HG03342 (cell line): ENCODE measurements around the gene MED23.
"Not testable (repeated sequence)": the region's sequence is repeated elsewhere in the genome, so short reads cannot be mapped to it uniquely, and the experiment has no call there.

Source experiments
- ATAC-seq: cut with Tn5 transposase; IDR thresholded peaks from one replicate; pipeline ENCODE4 v1.9.1; 2021; ENCODE audit warnings: mild to moderate bottlenecking, moderate library complexity; ENCODE audit not compliant: unreplicated experiment

The MED23 gene

GRCh38 chr6:131581523-131581922 lies 46.5 kb downstream of the MED23 start:
- no peak for ATAC-seq

GRCh38 chr6:131575834-131576478 lies 52.1 kb downstream of the MED23 start:
- no peak for ATAC-seq

GRCh38 chr6:131574686-131575085 lies 53.4 kb downstream of the MED23 start:
- no peak for ATAC-seq

- ATAC-seq = no peak
Observed at GRCh38 chr6:131574133-131574532, 53.9 kb downstream of the MED23 start.

GRCh38 chr6:131572686-131573415 lies 55.2 kb downstream of the MED23 start, which contains the start of gene ARG1:
TSS of gene ARG1 (plus strand) at chr6:131573226. CDS start at chr6:131573283, 57 bp downstream.
- no peak for ATAC-seq

GRCh38 chr6:131568726-131569125 lies 59.3 kb downstream of the MED23 start:
- no peak for ATAC-seq

GRCh38 chr6:131565056-131565455 lies 63.0 kb downstream of the MED23 start:
- ATAC-seq = no peak

- ATAC-seq = no peak
Observed at GRCh38 chr6:131561925-131562707, 65.9 kb downstream of the MED23 start.

GRCh38 chr6:131558922-131559321 lies 69.1 kb downstream of the MED23 start:
- no peak for ATAC-seq

GRCh38 chr6:131555992-131556391 lies 72.0 kb downstream of the MED23 start:
- no peak for ATAC-seq

GRCh38 chr6:131552572-131552971 lies 75.5 kb downstream of the MED23 start:
- no peak for ATAC-seq

GRCh38 chr6:131551902-131552301 lies 76.1 kb downstream of the MED23 start:
- ATAC-seq = no peak

GRCh38 chr6:131549811-131550210 lies 78.2 kb downstream of the MED23 start:
- ATAC-seq = no peak

- no peak for ATAC-seq
Observed at GRCh38 chr6:131548441-131548840, 79.6 kb downstream of the MED23 start.

GRCh38 chr6:131547488-131547887 lies 80.6 kb downstream of the MED23 start:
- ATAC-seq = no peak

- no peak for ATAC-seq
Observed at GRCh38 chr6:131545317-131545716, 82.7 kb downstream of the MED23 start.

- not testable (repeated sequence) for ATAC-seq
Observed at GRCh38 chr6:131538615-131539014, 89.4 kb downstream of the MED23 start.

- no peak for ATAC-seq
Observed at GRCh38 chr6:131532580-131533039, 95.4 kb downstream of the MED23 start.

GRCh38 chr6:131531681-131532080 lies 96.4 kb downstream of the MED23 start:
- not testable (repeated sequence) for ATAC-seq

- not testable (repeated sequence) for ATAC-seq
Observed at GRCh38 chr6:131530936-131531335, 97.1 kb downstream of the MED23 start.

- no peak for ATAC-seq
Observed at GRCh38 chr6:131524695-131525336, 103.2 kb downstream of the MED23 start.
